GM21360 (cell line): Measurements from ENCODE around the gene VPS41.

ENCODE experiments used
- ATAC-seq: cut with Tn5 transposase; IDR thresholded peaks from one replicate; pipeline ENCODE4 v1.9.1; 2021; ENCODE audit warnings: mild to moderate bottlenecking, moderate library complexity; ENCODE audit not compliant: unreplicated experiment

The VPS41 gene

GRCh38 chr7:38675494-38676106 lies 233.4 kb downstream of the VPS41 start:
- no peak for ATAC-seq

DNA sequence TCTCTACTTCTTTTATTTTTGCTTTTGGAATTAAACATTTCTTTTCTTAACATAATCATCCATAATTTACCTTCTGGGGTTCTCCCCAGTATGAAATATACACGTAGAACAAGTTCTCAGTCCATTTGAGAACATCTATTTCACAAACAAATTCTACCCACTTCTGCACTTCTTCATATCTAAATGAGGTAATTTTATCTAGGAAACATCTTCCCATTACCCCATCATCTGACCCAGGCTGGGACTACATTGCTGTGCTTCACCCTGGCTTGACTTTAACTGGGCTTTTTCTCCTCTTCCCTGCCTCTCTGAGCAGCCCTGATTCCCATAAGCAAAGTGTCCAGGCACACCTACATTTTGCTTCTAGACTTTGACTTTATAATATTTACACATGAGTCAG lies 234.5 kb downstream of the VPS41 start:
- ATAC-seq = no peak

- ATAC-seq = no peak
These were observed 235.2 kb downstream of the VPS41 start for GRCh38 chr7:38673795-38674194.
